GM15510 (cell line): ENCODE measurements around the gene AJM1.

Experiments
- POLR2A ChIP-seq: IDR thresholded peaks from 3 replicates; pipeline ENCODE4 v1.6.1; 2011; ENCODE audit warnings: borderline replicate concordance; ENCODE audit not compliant: insufficient read length; ENCODE audit errors: extremely low read depth

Gene AJM1

DNA sequence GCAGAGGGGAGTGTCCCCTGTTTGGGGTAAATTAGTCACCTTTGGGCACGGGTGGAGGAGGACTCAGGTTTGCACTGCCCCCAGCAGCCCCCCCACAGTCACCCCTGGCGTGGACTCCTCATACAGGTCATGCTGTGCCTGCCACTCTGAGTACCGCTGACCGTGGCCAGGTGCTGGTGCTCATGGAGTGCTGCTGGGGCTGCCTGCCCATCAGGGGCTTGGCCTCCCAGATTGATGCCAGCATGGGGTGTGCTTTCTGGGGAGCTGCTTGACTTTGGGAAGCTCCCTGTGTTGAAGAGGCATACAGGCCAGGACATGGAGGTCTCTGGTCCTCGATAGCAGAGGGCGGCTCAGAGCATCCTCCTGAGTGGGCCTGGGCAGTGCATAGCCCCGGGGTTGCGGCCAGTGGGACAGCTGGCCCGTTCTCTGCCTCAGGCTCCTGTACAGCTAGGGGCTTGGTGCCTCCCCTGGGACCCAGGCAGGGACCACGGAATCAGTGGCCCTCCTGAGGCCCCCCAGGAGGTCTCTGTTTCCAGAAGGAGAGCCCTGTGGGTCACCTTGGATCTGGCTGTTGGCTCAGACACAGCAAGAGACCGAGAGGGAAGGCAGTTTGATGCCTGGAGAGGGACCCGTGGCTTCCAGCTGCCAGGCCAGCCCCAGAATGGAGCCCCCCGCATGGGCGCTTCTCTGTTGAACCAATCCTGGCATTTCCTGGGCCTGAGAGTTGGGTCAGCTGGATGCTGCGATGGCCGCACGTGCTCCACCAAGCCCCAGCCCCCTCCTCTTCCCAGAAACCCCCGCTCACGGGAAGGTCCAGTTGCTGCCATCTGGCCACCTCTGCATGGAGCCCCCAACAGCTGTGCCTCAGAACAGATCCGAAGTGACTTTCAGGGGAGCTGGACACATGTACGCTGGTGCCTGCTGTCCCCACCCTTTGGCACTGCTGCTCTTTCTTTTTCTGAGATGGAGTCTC, 6.1 kb upstream of the AJM1 start:
- no peak for TF ChIP-seq POLR2A

DNA sequence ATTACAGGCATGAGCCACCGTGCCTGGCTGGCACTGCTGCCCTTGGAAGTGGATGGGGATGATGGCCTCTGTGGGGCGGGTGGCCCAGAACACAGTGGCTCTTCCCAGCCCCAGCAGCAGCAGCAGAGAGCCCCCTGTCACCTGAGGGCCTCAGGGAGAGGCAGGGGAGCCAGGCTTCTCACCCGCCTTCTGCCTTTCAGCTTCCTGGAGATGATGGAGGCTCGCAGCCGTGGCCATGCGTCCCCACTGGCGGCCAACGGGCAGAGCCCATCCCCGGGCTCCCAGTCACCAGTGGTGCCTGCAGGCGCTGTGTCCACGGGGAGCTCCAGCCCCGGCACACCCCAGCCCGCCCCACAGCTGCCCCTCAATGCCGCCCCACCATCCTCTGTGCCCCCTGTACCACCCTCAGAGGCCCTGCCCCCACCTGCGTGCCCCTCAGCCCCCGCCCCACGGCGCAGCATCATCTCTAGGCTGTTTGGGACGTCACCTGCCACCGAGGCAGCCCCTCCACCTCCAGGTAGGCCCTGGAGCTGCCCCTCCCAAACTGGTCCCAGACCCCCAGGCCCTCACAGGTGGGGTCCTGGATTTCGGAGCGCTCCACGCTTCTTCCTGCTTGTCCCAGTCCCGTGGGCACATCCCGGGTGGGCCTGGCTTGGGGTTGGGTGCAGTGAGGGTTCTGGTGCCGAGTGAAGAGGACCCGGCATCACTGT, 5.0 kb upstream of the AJM1 start:
- TF ChIP-seq POLR2A: no peak

GRCh38 chr9:136838314-136839228, 3.7 kb upstream of the AJM1 start:
- no peak for TF ChIP-seq POLR2A

GRCh38 chr9:136839229-136840139, 2.8 kb upstream of the AJM1 start:
- TF ChIP-seq POLR2A: no peak

DNA sequence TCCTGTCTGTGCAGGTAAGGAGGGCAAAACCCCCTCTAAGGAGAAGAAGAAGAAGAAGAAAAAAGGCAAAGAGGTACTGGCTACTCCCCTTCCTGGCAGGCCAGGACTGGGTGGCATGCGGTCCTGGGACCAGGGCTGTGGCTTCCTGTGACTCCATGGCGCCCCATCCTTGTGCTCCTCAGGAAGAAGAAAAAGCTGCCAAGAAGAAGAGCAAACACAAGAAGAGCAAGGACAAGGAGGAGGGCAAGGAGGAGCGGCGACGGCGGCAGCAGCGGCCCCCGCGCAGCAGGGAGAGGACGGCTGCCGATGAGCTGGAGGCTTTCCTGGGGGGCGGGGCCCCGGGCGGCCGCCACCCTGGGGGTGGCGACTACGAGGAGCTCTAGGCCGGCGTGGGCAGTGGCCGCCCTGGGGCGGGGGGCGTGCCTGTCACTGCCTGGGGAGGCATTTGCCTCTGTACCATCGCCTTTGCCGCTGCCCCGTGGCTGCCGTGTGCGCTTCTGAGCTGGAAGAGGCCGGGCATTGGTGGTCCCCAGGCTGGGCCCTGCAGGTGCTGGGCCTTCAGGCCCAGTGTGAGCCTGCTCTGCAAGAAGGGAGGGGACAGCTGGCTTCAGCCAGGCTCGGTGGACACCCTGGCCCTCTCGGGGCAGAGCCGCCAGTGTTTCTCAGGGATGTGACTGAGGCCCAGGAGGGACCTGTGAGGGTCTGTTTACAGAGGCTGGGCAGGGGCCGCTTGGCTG, 2.0 kb upstream of the AJM1 start:
- no peak for TF ChIP-seq POLR2A

DNA sequence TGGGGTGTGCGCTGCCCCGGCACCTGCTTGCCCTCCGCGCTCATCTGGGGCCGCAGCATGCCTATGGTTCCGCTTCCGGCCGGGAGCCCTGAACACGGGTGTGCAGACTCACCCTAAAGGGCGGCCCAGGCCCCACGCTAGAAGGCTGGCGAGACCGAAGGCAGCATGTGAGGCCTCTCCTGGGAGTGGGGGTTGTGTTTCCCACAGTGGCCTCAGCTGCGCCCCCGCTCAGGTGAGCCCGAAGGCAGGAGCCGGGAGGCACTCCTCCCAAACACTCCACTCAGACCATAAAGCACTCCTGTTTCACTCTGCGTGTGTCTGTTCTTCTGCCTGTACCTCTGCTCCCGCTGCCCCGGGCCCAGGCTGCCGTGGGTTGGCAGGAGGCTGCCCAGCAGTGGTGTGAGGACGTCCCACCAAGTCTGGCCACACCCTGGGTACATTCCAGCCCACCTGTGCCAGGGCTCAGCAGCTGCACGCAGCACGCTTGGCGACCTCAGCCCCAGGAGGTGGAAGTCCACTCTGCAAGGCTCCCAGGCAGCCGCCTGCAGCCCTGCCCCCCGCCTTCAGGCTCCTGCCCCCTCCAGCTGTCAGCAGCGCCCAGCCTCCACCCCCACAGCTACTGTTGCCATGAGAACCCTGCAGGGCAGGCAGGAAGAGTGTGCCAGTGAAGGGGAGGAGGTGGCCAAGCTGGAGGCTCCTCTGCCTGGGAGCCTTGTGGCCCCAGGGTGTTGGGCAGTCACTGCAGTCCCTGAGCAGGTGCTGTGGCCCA, 1.2 kb upstream of the AJM1 start:
- TF ChIP-seq POLR2A: no peak

GRCh38 chr9:136844761-136845464, 2.6 kb downstream of the AJM1 start:
- no peak for TF ChIP-seq POLR2A

- no peak for TF ChIP-seq POLR2A
Observed at GRCh38 chr9:136845465-136846260, 3.4 kb downstream of the AJM1 start.

DNA sequence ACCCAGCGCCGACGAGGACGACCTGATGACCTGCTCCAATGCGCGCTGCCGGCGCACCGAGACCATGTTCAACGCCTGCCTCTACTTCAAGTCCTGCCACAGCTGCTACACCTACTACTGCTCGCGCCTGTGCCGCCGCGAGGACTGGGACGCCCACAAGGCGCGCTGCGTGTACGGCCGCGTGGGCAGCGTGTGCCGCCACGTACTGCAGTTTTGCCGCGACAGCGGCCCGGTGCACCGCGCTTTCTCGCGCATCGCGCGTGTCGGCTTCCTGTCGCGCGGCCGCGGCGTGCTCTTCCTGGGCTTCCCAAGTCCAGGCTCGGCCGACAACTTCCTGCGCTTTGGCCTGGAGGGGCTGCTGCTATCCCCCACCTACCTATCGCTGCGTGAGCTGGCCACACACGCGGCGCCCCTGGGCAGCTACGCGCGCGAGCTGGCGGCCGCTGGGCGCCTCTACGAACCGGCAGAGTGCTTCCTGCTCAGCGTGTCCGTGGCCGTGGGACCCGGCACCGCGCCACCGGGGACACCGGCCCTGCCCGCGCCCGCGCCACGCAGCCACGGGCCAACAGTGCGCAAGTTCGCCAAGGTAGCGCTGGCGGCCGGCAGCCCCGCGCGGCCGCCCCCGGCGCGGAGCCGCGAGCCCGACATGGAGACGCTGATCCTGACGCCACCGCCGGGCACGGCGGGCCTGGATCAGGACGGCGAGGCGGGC, 4.3 kb downstream of the AJM1 start:
- TF ChIP-seq POLR2A: no peak

DNA sequence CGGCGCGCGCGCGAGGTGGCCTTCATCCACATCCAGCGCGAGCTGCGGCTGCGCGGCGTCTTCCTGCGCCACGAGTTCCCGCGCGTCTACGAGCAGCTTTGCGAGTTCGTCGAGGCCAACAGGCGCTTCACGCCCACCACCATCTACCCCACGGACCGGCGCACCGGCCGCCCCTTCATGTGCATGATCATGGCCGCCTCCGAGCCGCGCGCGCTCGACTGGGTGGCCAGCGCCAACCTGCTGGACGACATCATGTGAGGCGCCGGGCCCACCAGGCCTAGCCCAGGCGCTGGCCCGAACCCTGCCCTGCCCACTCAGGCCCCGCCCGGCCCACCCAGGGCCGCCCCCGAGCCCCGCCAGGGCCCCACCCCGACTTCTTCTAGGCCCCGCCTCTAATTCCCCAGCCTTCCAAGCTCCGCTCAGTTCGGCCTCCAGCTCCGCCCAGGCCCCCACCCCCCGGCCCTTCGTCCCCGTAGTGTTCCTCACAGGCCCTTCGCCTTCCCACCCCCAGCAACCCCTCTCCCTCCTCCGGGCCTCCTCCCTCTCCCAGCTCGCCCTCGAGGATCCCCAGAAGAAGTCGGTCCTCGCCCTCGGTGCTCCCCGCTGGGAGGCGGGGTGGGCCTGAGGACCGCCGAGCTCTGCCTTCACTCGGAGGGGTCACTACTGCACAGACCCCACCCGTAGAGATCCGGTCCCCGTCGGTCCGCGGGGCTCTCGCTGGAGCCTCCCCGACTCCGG, 5.0 kb downstream of the AJM1 start:
- TF ChIP-seq POLR2A: no peak
